SKM-1 treated with dmso at 0.1 percent for 144 hours (cell line): ENCODE measurements around the gene BCL11A.

ENCODE experiments used
- DNase-seq: peaks from one replicate; lab custom pipeline; 2025; ENCODE audit not compliant: unreplicated experiment; lab: John Stamatoyannopoulos, UW

BCL11A gene

GRCh38 chr2:60553495-60554073, at the start of gene BCL11A:
TSS of gene BCL11A (minus strand) at chr2:60553654. CDS start at chr2:60553270, 384 bp downstream.
- DNase-seq: peak; percentile 83

- no peak for DNase-seq
These were observed 49.5 kb upstream of the BCL11A start for GRCh38 chr2:60602828-60603532.

- no peak for DNase-seq
These were observed 48.9 kb upstream of the BCL11A start for GRCh38 chr2:60602388-60602787.

DNA sequence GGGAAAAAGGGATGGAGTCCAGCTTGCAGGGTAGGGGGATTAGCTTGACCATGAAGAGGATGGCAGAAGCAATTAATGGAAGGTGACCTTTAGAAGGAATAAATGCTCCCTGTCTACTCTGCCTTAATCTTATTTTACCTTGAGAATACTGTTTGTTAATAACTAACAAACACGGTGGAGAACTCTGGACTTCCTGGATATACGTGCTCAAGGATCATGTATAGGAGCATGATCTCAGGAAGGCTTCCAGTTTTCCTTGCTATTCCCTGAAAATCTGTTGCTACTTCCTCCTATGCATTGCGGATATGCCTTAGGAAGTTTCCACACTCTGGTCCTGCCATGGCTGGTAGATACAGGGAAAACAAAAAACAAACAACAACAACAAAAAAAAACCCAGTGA, 44.8 kb upstream of the BCL11A start:
- no peak for DNase-seq

- no peak for DNase-seq
These were observed 43.9 kb upstream of the BCL11A start for GRCh38 chr2:60597346-60597745.

DNA sequence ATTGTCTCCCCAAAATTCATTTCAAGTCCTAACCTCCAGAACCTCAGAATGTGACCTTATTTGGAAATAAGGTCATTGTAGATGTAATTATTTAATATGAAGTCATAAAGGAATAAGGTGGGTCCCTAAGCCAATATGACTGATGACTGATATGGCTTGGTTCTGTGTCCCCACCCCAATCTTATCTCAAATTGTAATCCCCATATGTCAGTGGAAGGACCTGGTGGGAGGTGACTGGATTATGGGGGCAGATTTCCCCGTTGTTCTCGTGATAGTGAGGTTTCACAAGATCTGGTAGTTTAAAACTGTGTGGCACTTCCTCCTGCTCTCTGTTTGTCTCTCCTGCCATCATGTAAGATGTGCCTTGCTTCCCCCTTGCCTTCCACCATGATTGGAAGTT, 43.0 kb upstream of the BCL11A start:
- no peak for DNase-seq

GRCh38 chr2:60595953-60596352, 42.5 kb upstream of the BCL11A start:
- DNase-seq: no peak

DNA sequence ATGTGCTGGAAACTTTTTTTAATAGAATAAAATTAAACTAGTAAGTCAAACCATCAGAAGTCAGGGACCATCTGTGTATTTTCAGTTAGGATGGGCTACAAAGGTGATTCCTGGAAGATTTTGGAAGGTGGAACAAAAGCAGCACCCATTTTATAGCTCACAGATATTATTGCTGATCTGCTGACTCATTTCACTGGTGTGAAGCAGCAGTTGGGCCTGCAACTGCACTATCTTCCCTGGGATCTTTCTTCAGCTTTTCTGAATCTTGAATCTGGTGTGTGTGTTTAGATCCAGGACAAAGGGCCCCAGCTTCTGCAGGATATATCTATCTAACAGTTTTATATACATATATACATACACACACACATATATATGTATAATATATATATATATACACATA, 35.6 kb upstream of the BCL11A start:
- no peak for DNase-seq

DNA sequence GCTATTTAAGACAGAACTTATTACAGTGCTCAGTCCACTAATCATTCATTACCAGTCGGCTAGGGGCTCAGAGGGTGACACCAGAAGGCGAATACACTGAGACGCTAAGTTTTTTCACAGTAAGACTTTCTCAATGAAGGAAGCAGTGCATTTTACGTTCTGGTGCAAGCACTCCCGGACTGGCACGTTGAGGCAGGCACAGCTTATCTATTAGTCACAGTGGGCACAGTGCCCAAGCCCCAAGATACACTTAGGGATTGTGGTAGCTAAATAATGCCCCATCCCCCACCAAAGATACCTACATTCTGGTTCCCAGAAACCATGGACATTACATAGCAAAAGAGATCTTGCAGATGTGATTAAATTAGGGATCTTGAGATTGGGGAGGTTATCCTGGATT, 32.6 kb upstream of the BCL11A start:
- DNase-seq: no peak

DNA sequence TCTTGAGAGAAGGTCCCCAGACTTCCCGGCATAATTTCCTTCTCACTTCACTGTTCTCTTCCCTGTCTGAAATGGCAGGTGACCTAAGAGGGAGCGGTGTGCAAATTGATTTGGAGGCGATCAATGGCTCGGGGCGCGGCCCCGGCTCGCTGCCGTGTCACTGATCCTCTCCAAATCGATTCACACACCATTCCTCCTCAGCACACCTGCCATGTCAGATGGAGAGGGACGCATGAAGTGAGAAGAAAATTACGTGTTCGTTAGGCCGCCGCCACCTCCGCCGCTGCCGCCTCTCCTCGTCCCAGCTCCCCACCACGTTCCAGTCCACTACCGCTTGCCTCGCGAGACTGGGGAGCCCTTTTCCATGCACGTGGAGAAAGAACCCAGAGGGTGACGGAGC, 31.8 kb upstream of the BCL11A start:
- no peak for DNase-seq

- DNase-seq: no peak
These were observed 30.1 kb upstream of the BCL11A start for GRCh38 chr2:60583604-60584003.

GRCh38 chr2:60581433-60582282, 28.2 kb upstream of the BCL11A start:
- DNase-seq: peak; percentile 57

DNA sequence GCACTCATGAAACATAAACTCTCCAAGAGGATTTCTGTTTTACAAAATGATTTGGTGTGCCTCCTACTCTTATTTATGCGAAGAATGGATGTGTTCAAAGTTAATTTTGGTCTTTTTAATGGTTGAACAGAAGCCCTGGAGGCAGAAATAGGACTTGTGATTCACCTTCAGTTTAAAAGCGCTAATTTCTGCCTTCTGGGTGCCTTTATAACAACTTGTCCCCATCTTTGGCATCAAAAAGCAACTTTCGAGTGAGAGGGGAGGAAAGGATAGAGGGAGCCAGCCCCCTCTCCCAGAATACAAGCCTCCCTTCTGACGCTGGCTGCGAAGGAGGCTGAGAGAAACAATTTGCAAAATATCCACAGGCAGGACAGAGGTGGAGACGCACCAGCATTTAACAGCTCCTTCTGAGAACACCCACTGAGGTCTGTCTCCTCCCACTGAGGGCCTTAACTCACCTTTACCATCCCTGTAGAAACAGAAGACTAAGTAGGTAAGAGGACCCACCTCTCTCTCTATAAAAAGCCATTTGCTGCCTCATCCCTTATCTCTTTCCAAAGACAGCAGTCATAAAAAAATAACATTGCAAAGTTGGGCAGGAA, 24.3 kb upstream of the BCL11A start:
- DNase-seq: no peak

- no peak for DNase-seq
These were observed 19.8 kb upstream of the BCL11A start for GRCh38 chr2:60573251-60573650.

- no peak for DNase-seq
These were observed 16.8 kb upstream of the BCL11A start for GRCh38 chr2:60570251-60570650.

GRCh38 chr2:60569680-60570111, 16.2 kb upstream of the BCL11A start:
- peak; percentile 9 for DNase-seq

- DNase-seq: no peak
These were observed 14.7 kb upstream of the BCL11A start for GRCh38 chr2:60567919-60568768.

GRCh38 chr2:60567096-60567495, 13.6 kb upstream of the BCL11A start:
- no peak for DNase-seq

- peak; percentile 27 for DNase-seq
These were observed 12.0 kb upstream of the BCL11A start for GRCh38 chr2:60565472-60565871.

DNA sequence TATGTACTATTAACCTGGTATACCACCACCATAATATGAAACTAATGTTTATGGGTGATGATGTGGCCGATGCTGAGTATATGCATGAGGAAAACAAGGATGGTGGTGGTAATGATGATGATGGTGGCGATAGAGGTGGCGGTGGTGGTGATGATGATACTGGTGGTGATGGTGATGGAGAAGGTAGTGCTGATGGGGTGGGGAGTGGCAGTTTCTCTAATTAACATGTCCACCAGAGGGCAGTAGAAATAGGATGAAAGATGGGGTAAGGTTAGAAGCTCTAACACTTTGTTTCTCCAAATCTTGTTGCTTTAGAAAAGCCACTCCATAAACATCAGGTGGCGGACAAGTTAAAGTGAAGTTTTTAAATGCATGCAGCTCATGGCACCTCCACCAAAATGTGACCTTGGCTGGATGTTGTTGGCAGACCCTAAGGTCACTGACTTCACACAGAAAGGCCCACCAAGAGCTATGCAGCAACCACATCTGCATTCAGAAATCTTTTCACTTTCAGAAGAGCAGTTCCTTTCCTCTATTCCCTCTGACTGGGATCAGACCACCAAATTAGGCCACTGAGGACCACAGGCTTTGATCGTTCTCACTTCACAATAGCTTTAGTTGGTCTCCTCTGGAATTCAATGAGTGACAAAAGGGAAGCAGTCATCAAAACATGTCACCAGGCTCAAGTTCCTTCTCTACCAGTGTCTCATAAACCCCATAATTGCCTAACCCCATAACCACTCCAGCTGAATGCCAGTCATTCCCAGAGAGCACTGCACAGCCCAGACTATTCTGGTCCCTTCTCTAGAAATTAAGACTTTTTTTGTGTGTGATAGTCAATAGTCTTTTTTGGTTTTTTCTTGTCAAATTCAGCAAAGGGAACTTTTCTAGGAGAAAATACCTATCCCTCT, 7.5 kb upstream of the BCL11A start:
- peak; percentile 66 for DNase-seq
